HepG2 (cell line): Measurements from ENCODE around the gene ADAT3. TPM values are rescaled to one million over a fixed set of nuclear protein-coding genes. Genes with fewer than 3 reads are reported as not detected.

ENCODE experiments used
- ARNT ChIP-seq: fragments of 450-650 bp; IDR thresholded peaks from 2 replicates; pipeline ENCODE4 v1.6.1; 2017
- ARNTL ChIP-seq: sonication (generic); formaldehyde crosslinking; IDR thresholded peaks from 2 replicates; pipeline ENCODE4 v1.4.0; 2020; ENCODE audit warnings: mild to moderate bottlenecking, missing genetic modification reagents
- ASH2L ChIP-seq: fragments of 300-600, 200-600 bp; sonication (generic); IDR thresholded peaks from 2 replicates; pipeline ENCODE4 v1.7.0; 2017; ENCODE audit warnings: low read depth, mild to moderate bottlenecking, moderate library complexity, mixed read lengths, low read length; ENCODE audit not compliant: insufficient read length
- CEBPG ChIP-seq: IDR thresholded peaks from 2 replicates; pipeline ENCODE4 v1.6.1; 2016
- CENPBD1 ChIP-seq: sonication (generic); formaldehyde crosslinking; IDR thresholded peaks from 2 replicates; pipeline ENCODE4 v1.8.0; 2022; ENCODE audit warnings: missing genetic modification reagents, low read depth, mild to moderate bottlenecking, borderline replicate concordance
- EHMT2 ChIP-seq: fragments of 200-600 bp; sonication (generic); IDR thresholded peaks from 2 replicates; pipeline ENCODE4 v1.7.0; 2017; ENCODE audit warnings: antibody characterized with exemption, low read depth, low read length, borderline replicate concordance
- FOXO1 ChIP-seq: sonication (generic); formaldehyde crosslinking; IDR thresholded peaks from 2 replicates; pipeline ENCODE4 v1.4.0; 2020; ENCODE audit warnings: missing genetic modification reagents
- FOXO4 ChIP-seq: sonication (generic); formaldehyde crosslinking; conservative IDR thresholded peaks from 2 replicates; pipeline ENCODE4 v1.8.1; 2023; ENCODE audit warnings: missing genetic modification reagents
- HOXA7 ChIP-seq: sonication (generic); formaldehyde crosslinking; IDR thresholded peaks from 2 replicates; pipeline ENCODE4 v1.8.1; 2022; ENCODE audit warnings: mild to moderate bottlenecking, missing genetic modification reagents, moderate library complexity
- KAT2B ChIP-seq: fragments of 150-350 bp; IDR thresholded peaks from 2 replicates; pipeline ENCODE4 v1.6.1; 2014; ENCODE audit warnings: low read depth, low read length, borderline replicate concordance
- NONO ChIP-seq, 2 experiments: fragments of 450-650 bp in 1 of 2; sonication (generic) in 1 of 2; formaldehyde crosslinking in 1 of 2; IDR thresholded peaks in 1 of 2; conservative IDR thresholded peaks in 1 of 2; 2 replicates each; pipeline versions ENCODE4 v1.6.1 to v1.8.0; 2017 to 2022; ENCODE audit warnings: mild to moderate bottlenecking in 1 of 2, missing genetic modification reagents in 1 of 2, moderate library complexity in 1 of 2
- PCBP1 ChIP-seq: fragments of 200-400 bp; formaldehyde crosslinking; IDR thresholded peaks from 2 replicates; pipeline ENCODE4 v1.6.1; 2017; ENCODE audit warnings: mild to moderate bottlenecking, low read depth, low read length, borderline replicate concordance
- POGZ ChIP-seq: sonication (generic); formaldehyde crosslinking; IDR thresholded peaks from 2 replicates; pipeline ENCODE4 v1.4.0; 2020; ENCODE audit warnings: mild to moderate bottlenecking, missing genetic modification reagents
- RBM22 ChIP-seq: fragments of 200-400 bp; formaldehyde crosslinking; optimal IDR thresholded peaks from 2 replicates; pipeline ENCODE3; 2017; ENCODE audit warnings: mild to moderate bottlenecking, low read length, moderate library complexity
- SETDB1 ChIP-seq: sonication (generic); formaldehyde crosslinking; IDR thresholded peaks from 2 replicates; pipeline ENCODE4 v1.5.1; 2020; ENCODE audit warnings: missing genetic modification reagents, mild to moderate bottlenecking, borderline replicate concordance
- SIX4 ChIP-seq: sonication (generic); formaldehyde crosslinking; IDR thresholded peaks from 2 replicates; pipeline ENCODE4 v1.4.0; 2020; ENCODE audit warnings: missing genetic modification reagents
- SKI ChIP-seq: fragments of 450-650 bp; IDR thresholded peaks from one replicate; pipeline ENCODE4 v1.6.1; 2018; ENCODE audit warnings: mild to moderate bottlenecking; ENCODE audit not compliant: partially characterized antibody
- TBP ChIP-seq: sonication (generic); formaldehyde crosslinking; IDR thresholded peaks from 2 replicates; pipeline ENCODE4 v1.5.0; 2020; ENCODE audit warnings: missing genetic modification reagents
- TERF1 ChIP-seq: sonication (generic); formaldehyde crosslinking; IDR thresholded peaks from 2 replicates; pipeline ENCODE4 v1.8.0; 2022; ENCODE audit warnings: mild to moderate bottlenecking, missing genetic modification reagents, moderate library complexity
- TRAFD1 ChIP-seq: sonication (generic); formaldehyde crosslinking; IDR thresholded peaks from 2 replicates; pipeline ENCODE4 v1.5.1; 2020; ENCODE audit warnings: missing genetic modification reagents, mild to moderate bottlenecking, borderline replicate concordance
- ZFP62 ChIP-seq: sonication (generic); formaldehyde crosslinking; IDR thresholded peaks from 2 replicates; pipeline ENCODE4 v1.4.0; 2020; ENCODE audit warnings: missing genetic modification reagents
- ZNF251 ChIP-seq: sonication (generic); formaldehyde crosslinking; IDR thresholded peaks from 2 replicates; pipeline ENCODE4 v1.9.0; 2021; ENCODE audit warnings: mild to moderate bottlenecking, missing genetic modification reagents
- ZNF768 ChIP-seq: sonication (generic); formaldehyde crosslinking; IDR thresholded peaks from 2 replicates; pipeline ENCODE4 v1.4.0; 2020; ENCODE audit warnings: missing genetic modification reagents
- ZNF790 ChIP-seq: sonication (generic); formaldehyde crosslinking; IDR thresholded peaks from 2 replicates; pipeline ENCODE4 v1.8.0; 2022; ENCODE audit warnings: missing genetic modification reagents, mild to moderate bottlenecking, borderline replicate concordance
- polyA plus RNA-seq, 8 experiments: library from polyadenylated mRNA; depleted of rRNA in 3 of 8; stranded (reverse) in 7 of 8; unstranded in 1 of 8; fragments of >200 nt; fragmentation: Illumina TruSeq in 4 of 8; extraction: Trizol in 4 of 8; gene quantifications; 2 replicates each; pipeline versions ENCODE4 v1.2.1 to v1.2.3, GENCODE V29; 2011 to 2016; ENCODE audit warnings: low read depth in 4 of 8, missing spikeins in 1 of 8, mixed read lengths in 1 of 8; ENCODE audit not compliant: insufficient read depth in 1 of 8
- total RNA-seq, 5 experiments: library from RNA; depleted of rRNA; stranded (reverse); fragments of >200 nt; fragmentation: Illumina TruSeq; extraction: Trizol; gene quantifications; 2 replicates each; pipeline ENCODE4 v1.2.3, GENCODE V29; 2016; ENCODE audit warnings: low read depth in 1 of 5

The ADAT3 gene
- total and polyA plus RNA-seq, 2 of the 13 experiments (the other 11 are each of a cell fraction or from before 2014, with no cell fraction given) = 0.95 to 3.5 TPM

GRCh38 chr19:1905110-1905862 lies at the start of gene ADAT3, which contains the start of gene SCAMP4 (continued):
- no peak for TF ChIP-seq FOXO4 (CRISPR knock-in tag)
- no peak; the same call in 1 of the 2 replicates for TF ChIP-seq ZNF251 (CRISPR knock-in tag)
- TF ChIP-seq TERF1 (CRISPR knock-in tag) = no peak
- TF ChIP-seq EHMT2 = no peak
- TF ChIP-seq SIX4 (CRISPR knock-in tag) = 0 out of 2 replicates have a peak, but pooled peaks have one; percentile 37
- no peak for TF ChIP-seq ZFP62 (CRISPR knock-in tag)
- TF ChIP-seq NONO (IDR thresholded peaks at IDR 0.05) = no peak
- 0 out of 2 replicates have a peak, but pooled peaks have one; percentile 35 for TF ChIP-seq NONO (CRISPR knock-in tag; conservative IDR thresholded peaks at IDR 0.05)
- peak; percentile 22; the same call in 1 of the 2 replicates for TF ChIP-seq ZNF768 (CRISPR knock-in tag)
- TF ChIP-seq SKI = peak; percentile 80
- TF ChIP-seq FOXO1 (CRISPR knock-in tag) = no peak
- no peak for TF ChIP-seq ASH2L
- TF ChIP-seq CEBPG (CRISPR knock-in tag) = no peak
- no peak for TF ChIP-seq HOXA7 (CRISPR knock-in tag)
- no peak for TF ChIP-seq SETDB1 (CRISPR knock-in tag)
- no peak for TF ChIP-seq TBP (CRISPR knock-in tag)
- TF ChIP-seq ARNT = no peak
- no peak for TF ChIP-seq POGZ
- peak; percentile 67; the same call in 1 of the 2 replicates for TF ChIP-seq PCBP1
- TF ChIP-seq ZNF790 = peak; percentile 42; the same call in 1 of the 2 replicates
- TF ChIP-seq ARNTL = no peak
- no peak for TF ChIP-seq KAT2B
- peak; percentile 67 for TF ChIP-seq RBM22
- no peak for TF ChIP-seq TRAFD1 (CRISPR knock-in tag)
- TF ChIP-seq CENPBD1 (CRISPR knock-in tag) = no peak
